H1 (cell line): ENCODE measurements around the gene GAMT. TPM values are rescaled to one million over a fixed set of nuclear protein-coding genes. Genes with fewer than 3 reads are reported as not detected.

Experiments used
- CTCF ChIA-PET: fragments of 300-600 bp; sonication (Branson Sonifier 250); formaldehyde crosslinking; loops from one replicate; lab custom pipeline; 2021; ENCODE audit not compliant: partially characterized antibody; lab: Charles Lee
- POLR2A ChIA-PET: fragments of 300-600 bp; sonication (Branson Sonifier 250); formaldehyde crosslinking; loops from one replicate; lab custom pipeline; 2021; ENCODE audit warnings: inconsistent platforms; ENCODE audit not compliant: partially characterized antibody; lab: Charles Lee
- DNase-seq, 2 experiments: peaks; one replicate each; pipeline versions ENCODE4 v3.0.0 to v3.0.0-alpha.2; 2010 to 2022; ENCODE audit warnings: low spot score in 2 of 2, low read depth in 1 of 2, mixed read lengths in 1 of 2
- FAIRE-seq: peaks from 2 replicates; lab custom pipeline; 2011; peaks lifted over from hg19 to GRCh38; lab: Jason Lieb, UNC
- H2AFZ ChIP-seq: 2 replicates; pipeline ENCODE4 v1.8.1; 2012; ENCODE audit warnings: low read length, inconsistent platforms
- H2AK5ac ChIP-seq: 2 replicates; pipeline ENCODE4 v1.6.1; 2013; ENCODE audit warnings: low read depth, low read length
- H2BK120ac ChIP-seq: replicated peaks from 2 replicates; pipeline ENCODE3; 2013; ENCODE audit warnings: low read depth, low read length, inconsistent platforms
- H2BK12ac ChIP-seq: 2 replicates; pipeline ENCODE4 v1.6.1; 2013; ENCODE audit warnings: low read depth, low read length
- H2BK15ac ChIP-seq: 2 replicates; pipeline ENCODE4 v1.6.1; 2013; ENCODE audit warnings: low read length
- H2BK20ac ChIP-seq: 2 replicates; pipeline ENCODE4 v1.6.1; 2013; ENCODE audit warnings: low read length
- H2BK5ac ChIP-seq: 2 replicates; pipeline ENCODE4 v1.6.1; 2013; ENCODE audit warnings: low read depth, low read length
- H3K14ac ChIP-seq: 2 replicates; pipeline ENCODE4 v1.6.1; 2013; ENCODE audit warnings: inconsistent platforms; ENCODE audit not compliant: insufficient read length
- H3K18ac ChIP-seq: 2 replicates; pipeline ENCODE4 v1.6.1; 2013; ENCODE audit warnings: low read length; ENCODE audit errors: extremely low read depth
- H3K23ac ChIP-seq: 2 replicates; pipeline ENCODE4 v1.6.1; 2013; ENCODE audit warnings: inconsistent platforms; ENCODE audit not compliant: insufficient read length
- H3K23me2 ChIP-seq: 2 replicates; pipeline ENCODE4 v1.6.1; 2013; ENCODE audit warnings: low read depth, low read length
- H3K27ac ChIP-seq: 2 replicates; pipeline ENCODE4 v1.6.1; 2011; ENCODE audit warnings: low read depth, low read length, inconsistent platforms
- H3K27me3 ChIP-seq, 4 experiments: replicated peaks in 1 of 4; 1 replicate in 1 of 4; 2 replicates in 3 of 4; pipeline versions ENCODE4 v1.6.1 to v1.8.1; 2011 to 2013; ENCODE audit warnings: low read length in 3 of 4, mild to moderate bottlenecking in 3 of 4, inconsistent platforms in 2 of 4, mixed read lengths in 2 of 4, moderate library complexity in 1 of 4; ENCODE audit not compliant: control insufficient read depth in 3 of 4, insufficient read depth in 3 of 4; ENCODE audit errors: extremely low read depth in 1 of 4
- H3K36me3 ChIP-seq, 4 experiments: 2 replicates each; pipeline versions ENCODE4 v1.6.1 to v1.8.1; 2011 to 2013; ENCODE audit warnings: mild to moderate bottlenecking in 4 of 4, low read length in 3 of 4, moderate library complexity in 2 of 4, control low read depth in 1 of 4, inconsistent platforms in 1 of 4; ENCODE audit not compliant: insufficient read depth in 4 of 4, control insufficient read depth in 2 of 4
- H3K4ac ChIP-seq: replicated peaks from 2 replicates; pipeline ENCODE3; 2013; ENCODE audit warnings: low read length, low read depth, mixed read lengths, inconsistent platforms; ENCODE audit not compliant: insufficient read length
- H3K4me1 ChIP-seq, 4 experiments: replicated peaks in 1 of 4; 1 replicate in 1 of 4; 2 replicates in 3 of 4; pipeline versions ENCODE4 v1.6.1 to v1.8.1; 2011 to 2013; ENCODE audit warnings: low read length in 3 of 4, inconsistent platforms in 2 of 4, mixed read lengths in 1 of 4; ENCODE audit not compliant: insufficient read depth in 4 of 4, control insufficient read depth in 3 of 4
- H3K4me2 ChIP-seq, 2 experiments: 2 replicates each; pipeline versions ENCODE4 v1.6.1 to v1.8.1; 2011 to 2013; ENCODE audit warnings: low read depth in 2 of 2, low read length in 2 of 2, control low read depth in 1 of 2, inconsistent platforms in 1 of 2, mild to moderate bottlenecking in 1 of 2; ENCODE audit not compliant: insufficient read depth in 1 of 2
- H3K4me3 ChIP-seq, 4 experiments: fragments of 200-600, 300-600 bp in 1 of 4; sonication (generic), shearing (Covaris generic), sonication (Bioruptor Twin) in 1 of 4; 2 replicates each; pipeline versions ENCODE4 v1.5.1 to v1.8.1; 2011 to 2016; ENCODE audit warnings: low read length in 4 of 4, low read depth in 3 of 4, control low read depth in 2 of 4, inconsistent platforms in 2 of 4, mild to moderate bottlenecking in 2 of 4, mixed read lengths in 1 of 4, moderate library complexity in 1 of 4; ENCODE audit not compliant: insufficient read depth in 2 of 4; ENCODE audit errors: extremely low read depth in 1 of 4
- H3K56ac ChIP-seq: replicated peaks from 2 replicates; pipeline ENCODE3; 2013; ENCODE audit warnings: low read depth, mild to moderate bottlenecking, mixed read lengths, low read length, inconsistent platforms; ENCODE audit not compliant: insufficient read length
- H3K79me1 ChIP-seq: 2 replicates; pipeline ENCODE4 v1.6.1; 2013; ENCODE audit warnings: low read depth, low read length, control low read depth
- H3K79me2 ChIP-seq, 2 experiments: 2 replicates each; pipeline versions ENCODE4 v1.6.1 to v1.8.1; 2012 to 2013; ENCODE audit warnings: low read length in 2 of 2, mild to moderate bottlenecking in 2 of 2, inconsistent platforms in 1 of 2; ENCODE audit not compliant: insufficient read depth in 2 of 2, control insufficient read depth in 1 of 2
- H3K9ac ChIP-seq, 4 experiments: replicated peaks in 1 of 4; 1 replicate in 1 of 4; 2 replicates in 3 of 4; pipeline versions ENCODE4 v1.6.1 to v1.8.1; 2011 to 2013; ENCODE audit warnings: low read depth in 3 of 4, low read length in 3 of 4, control low read depth in 2 of 4, mild to moderate bottlenecking in 2 of 4, moderate library complexity in 2 of 4, inconsistent platforms in 1 of 4; ENCODE audit errors: extremely low read depth in 1 of 4
- H3K9me3 ChIP-seq, 2 experiments: 2 replicates each; pipeline versions ENCODE4 v1.6.1 to v1.8.1; 2012 to 2013; ENCODE audit warnings: mild to moderate bottlenecking in 2 of 2, moderate library complexity in 2 of 2, control low read depth in 1 of 2, inconsistent platforms in 1 of 2, low read depth in 1 of 2, low read length in 1 of 2, mixed read lengths in 1 of 2; ENCODE audit not compliant: insufficient read depth in 2 of 2
- H4K20me1 ChIP-seq, 2 experiments: replicated peaks in 1 of 2; 2 replicates each; pipeline versions ENCODE3 to v1.8.1; 2011 to 2013; ENCODE audit warnings: inconsistent platforms in 2 of 2, low read length in 2 of 2, mild to moderate bottlenecking in 1 of 2; ENCODE audit not compliant: insufficient read depth in 2 of 2, control insufficient read depth in 1 of 2
- H4K5ac ChIP-seq: 2 replicates; pipeline ENCODE4 v1.6.1; 2013; ENCODE audit warnings: low read length, low read depth, mixed read lengths, inconsistent platforms; ENCODE audit not compliant: insufficient read length
- H4K8ac ChIP-seq: 2 replicates; pipeline ENCODE4 v1.8.0; 2013; ENCODE audit warnings: mild to moderate bottlenecking, moderate library complexity, low read length, inconsistent platforms; ENCODE audit not compliant: insufficient read depth; ENCODE audit errors: extremely low read depth
- H4K91ac ChIP-seq: replicated peaks from 2 replicates; pipeline ENCODE3; 2013; ENCODE audit warnings: low read length, mixed read lengths, inconsistent platforms; ENCODE audit not compliant: insufficient read length
- BACH1 ChIP-seq: IDR thresholded peaks from 2 replicates; pipeline ENCODE4 v1.6.1; 2012; ENCODE audit warnings: low read length, improper control_type of control experiment
- BCL11A ChIP-seq, 2 experiments: IDR thresholded peaks; one replicate each; pipeline ENCODE4 v1.6.1; 2011; ENCODE audit warnings: low read depth in 2 of 2, low read length in 2 of 2, mild to moderate bottlenecking in 2 of 2
- POLR2AphosphoS5 ChIP-seq: IDR thresholded peaks from 2 replicates; pipeline ENCODE4 v1.6.1; 2011; ENCODE audit warnings: low read depth, low read length
- RAD21 ChIP-seq, 2 experiments: IDR thresholded peaks in 1 of 2; conservative IDR thresholded peaks in 1 of 2; 2 replicates each; pipeline ENCODE4 v1.6.1; 2011; ENCODE audit warnings: low read depth in 2 of 2, low read length in 2 of 2, improper control_type of control experiment in 1 of 2, inconsistent platforms in 1 of 2, mild to moderate bottlenecking in 1 of 2, moderate library complexity in 1 of 2
- SUZ12 ChIP-seq: fragments of 200-600 bp; sonication (generic); IDR thresholded peaks from 2 replicates; pipeline ENCODE4 v1.6.1; 2012; ENCODE audit warnings: mild to moderate bottlenecking, inconsistent platforms, low read length, moderate library complexity, mixed read lengths
- TAF7 ChIP-seq: optimal IDR thresholded peaks from 2 replicates; pipeline ENCODE3; 2011; ENCODE audit warnings: low read depth, mild to moderate bottlenecking, inconsistent platforms, low read length, moderate library complexity, borderline replicate concordance
- TBP ChIP-seq: IDR thresholded peaks from 2 replicates; pipeline ENCODE4 v1.6.1; 2011; ENCODE audit warnings: low read depth, low read length, improper control_type of control experiment
- WGBS, 2 experiments: shearing (Covaris generic) in 1 of 2; methylation state at CpG; one replicate each; pipeline versions ENCODE4 v1.1.6 to v1.1.7; 2013 to 2015; ENCODE audit warnings: low lambda C conversion rate in 2 of 2, mixed read lengths in 2 of 2, inconsistent platforms in 1 of 2, low coverage in 1 of 2, missing lambda C conversion rate in 1 of 2; ENCODE audit not compliant: insufficient replicate concordance in 2 of 2, insufficient coverage in 1 of 2, insufficient read length in 1 of 2; ENCODE audit errors: extremely low coverage in 1 of 2, missing lambda C conversion rate in 1 of 2; 5-methylcytosine and 5-hydroxymethylcytosine counted together
- polyA plus RNA-seq, 7 experiments: library from polyadenylated mRNA; depleted of rRNA in 3 of 7; stranded (reverse) in 5 of 7; unstranded in 2 of 7; fragments of >200 nt in 5 of 7; fragments of 200-250 nt in 2 of 7; gene quantifications; 1 replicate in 5 of 7; 2 replicates in 1 of 7; 4 replicates in 1 of 7; pipeline versions ENCODE4 v1.2.1 to v1.2.3, GENCODE V29; 2011 to 2013; ENCODE audit warnings: missing spikeins in 2 of 7, mixed read lengths in 2 of 7
- total RNA-seq: library from RNA; stranded (reverse); fragmentation: NEBNext Ultra II Directional; extraction: Animal tissue kit (Norgen Biotek cat#: 25700); gene quantifications from 2 replicates; pipeline ENCODE4 v1.2.1, GENCODE V29; 2021
- TF ChIP-seq, protein P1 (sequence below): IDR thresholded peaks from 2 replicates; pipeline ENCODE4 v1.6.1; 2012; ENCODE audit warnings: inconsistent platforms

Gene GAMT
- total and polyA plus RNA-seq, 2 of the 8 experiments (the other 6 are each of a cell fraction or from before 2014, with no cell fraction given): 17.2 to 35.6 TPM

DNA sequence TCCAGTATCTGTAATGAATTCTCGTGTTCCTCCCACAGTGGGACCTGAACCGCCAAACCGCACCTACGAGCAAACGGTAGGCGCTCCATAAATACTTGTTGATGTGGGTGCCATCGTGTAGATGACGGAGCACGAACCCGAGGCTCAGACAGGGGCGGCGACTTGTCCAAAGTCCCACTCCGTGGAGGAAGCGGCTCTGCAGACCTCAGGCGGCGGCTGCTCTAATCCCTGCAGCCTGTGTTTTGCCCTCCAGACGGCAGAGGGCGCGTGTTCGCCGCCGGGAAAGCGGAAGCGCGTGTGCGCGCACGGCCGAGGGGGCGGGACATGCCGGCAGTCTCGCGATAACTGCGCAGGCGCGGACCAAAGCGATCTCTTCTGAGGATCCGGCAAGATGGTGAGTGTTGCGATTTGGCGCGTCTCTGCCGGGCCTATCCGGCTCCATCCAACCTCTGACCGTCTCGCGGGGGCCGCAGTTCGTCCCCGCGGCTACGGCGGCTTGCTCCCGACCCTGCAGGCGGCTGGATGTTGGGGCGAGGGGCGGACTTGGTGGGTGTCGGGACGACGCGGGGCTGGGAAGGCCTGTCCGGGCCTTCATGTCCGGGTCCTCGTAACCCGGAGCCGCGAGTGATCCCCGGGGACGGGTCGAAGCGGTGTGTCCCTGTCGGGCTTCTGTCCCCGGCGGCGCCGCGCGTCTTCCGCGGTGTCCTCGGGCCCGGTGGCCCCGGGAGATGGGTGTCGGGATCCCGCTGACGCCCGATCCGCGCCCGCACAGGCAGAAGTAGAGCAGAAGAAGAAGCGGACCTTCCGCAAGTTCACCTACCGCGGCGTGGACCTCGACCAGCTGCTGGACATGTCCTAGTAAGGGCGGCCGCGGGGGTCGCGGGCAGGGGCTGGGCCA, 36.9 kb upstream of the GAMT start, which contains the start of gene RPS15:
TSS of gene RPS15 (plus strand) at position 362 of the 898 bp plus-strand sequence. CDS start at position 392, 30 bp downstream.
- peak within 1 kb of the TSS; percentile 74 to 75 for H3K4me2 ChIP-seq
- POLR2A ChIA-PET: interaction anchor here (0.6 to 7.6 kb wide), 19 partner anchors 12 to 194 kb away, joined by 3 to 109 read pairs (median 3); partner anchors contain the start of genes APC2 and REEP6
- peak within 1 kb of the TSS; percentile 79 for H4K5ac ChIP-seq
- CTCF ChIA-PET: interaction anchor here (0.6 to 2.0 kb wide), 4 partner anchors 13 to 66 kb away, joined by 3 to 6 read pairs (median 4); no protein-coding TSS in a partner anchor
- H3K79me2 ChIP-seq: peaks cover 2 to 24% of the 10 kb centered on the region in 2 experiments; a peak in 3 of 4 replicates
- H2BK20ac ChIP-seq: no peak within 1 kb of the TSS
- H3K9me3 ChIP-seq: no peaks in the 10 kb centered on the region
- peaks cover 3% of the 10 kb centered on the region; the same call in 1 of the 2 replicates for H3K23me2 ChIP-seq
- FAIRE-seq (no peak), DNase-seq (peak; percentile 90 to 97)
- H2AK5ac ChIP-seq: no peak within 1 kb of the TSS; the same call in 1 of the 2 replicates
- H4K8ac ChIP-seq: peak within 1 kb of the TSS; percentile 100
- H3K14ac ChIP-seq: no peak within 1 kb of the TSS
- peaks cover 4% of the 10 kb centered on the region for H3K79me1 ChIP-seq
- H3K23ac ChIP-seq: no peak within 1 kb of the TSS
- peaks cover 0 to 5% (median 4%) of the 10 kb centered on the region in 4 experiments; a peak in 4 of 7 replicates for H3K4me1 ChIP-seq
- no peak within 1 kb of the TSS for H2BK12ac ChIP-seq
- H3K4me3 ChIP-seq: peak within 1 kb of the TSS; percentile 72 to 97 (median 90)
- H2AFZ ChIP-seq: no peak within 1 kb of the TSS
- peak within 1 kb of the TSS; percentile 87 for H3K18ac ChIP-seq
- WGBS, 2 experiments: 3% methylated on average over 85 of the region's 100 CpGs; no CpG with 5 or more reads in 1 of the 2 experiments
- H2BK120ac ChIP-seq: no peak within 1 kb of the TSS
- H3K27me3 ChIP-seq: no peaks in the 10 kb centered on the region
- H4K20me1 ChIP-seq: peaks cover 23 to 31% of the 10 kb centered on the region in 2 experiments
- no peak within 1 kb of the TSS for H2BK15ac ChIP-seq
- peak within 1 kb of the TSS; percentile 77 for H3K56ac ChIP-seq
- H3K9ac ChIP-seq: peak within 1 kb of the TSS; percentile 91 to 99 (median 96)
- H4K91ac ChIP-seq: peak within 1 kb of the TSS; percentile 91
- peak within 1 kb of the TSS; percentile 95 for H2BK5ac ChIP-seq
- peak within 1 kb of the TSS; percentile 98 for H3K4ac ChIP-seq
- H3K27ac ChIP-seq: peak within 1 kb of the TSS; percentile 96
- H3K36me3 ChIP-seq: peaks cover 29 to 54% (median 39%) of the 10 kb centered on the region in 4 experiments
- TF ChIP-seq, protein P1, sequence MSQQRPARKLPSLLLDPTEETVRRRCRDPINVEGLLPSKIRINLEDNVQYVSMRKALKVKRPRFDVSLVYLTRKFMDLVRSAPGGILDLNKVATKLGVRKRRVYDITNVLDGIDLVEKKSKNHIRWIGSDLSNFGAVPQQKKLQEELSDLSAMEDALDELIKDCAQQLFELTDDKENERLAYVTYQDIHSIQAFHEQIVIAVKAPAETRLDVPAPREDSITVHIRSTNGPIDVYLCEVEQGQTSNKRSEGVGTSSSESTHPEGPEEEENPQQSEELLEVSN: peak; percentile 19; the same call in 1 of the 2 replicates
- no peak for TF ChIP-seq SUZ12
- TF ChIP-seq BCL11A (IDR thresholded peaks at IDR 0.05; ENCODE audit: low read depth in 2 of 2, low read length in 2 of 2): no peak
- peak; percentile 33 to 52; a peak in 3 of 4 replicates for TF ChIP-seq RAD21 (IDR thresholded peaks at IDR 0.05 in 1 of 2, conservative IDR thresholded peaks at IDR 0.05 in 1 of 2; ENCODE audit: low read depth in 2 of 2, low read length in 2 of 2)
- peak; percentile 97 for TF ChIP-seq TBP
- peak; percentile 24 for TF ChIP-seq BACH1
- TF ChIP-seq POLR2AphosphoS5: peak; percentile 99
- TF ChIP-seq TAF7: peak; percentile 99
